Left kidney (tissue), 8 donors: ENCODE data around the gene RYR3. TPM values are rescaled to one million over a fixed set of nuclear protein-coding genes. Genes with fewer than 3 reads are reported as not detected.
A peak's percentile ranks its signal among the peaks of the same experiment; 100 is the strongest.

Source experiments
- DNase-seq: peaks from one replicate; pipeline ENCODE4 v3.0.0-alpha.2; 2013
- long read RNA-seq, 8 donors: transcript quantifications; one replicate each; lab custom pipeline, GENCODE V29; 2026
- polyA plus RNA-seq: library from polyadenylated mRNA; unstranded; fragments of 120-200 nt; gene quantifications from one replicate; pipeline ENCODE4 v1.2.1, GENCODE V29; 2013; ENCODE audit not compliant: insufficient read length

RYR3 gene
- polyA plus RNA-seq, result 16.9 TPM
- long read RNA-seq, donor 1, result 0 reads
- long read RNA-seq, donor 2, partial matches to known transcripts, result 5 of 5 reads
- long read RNA-seq, donor 2, other reads (novel, unspliced or antisense), result 0 of 5 reads
- long read RNA-seq, donor 3, result 0 reads
- long read RNA-seq, donor 4, result 0 reads
- long read RNA-seq, donor 5, result 0 reads
- long read RNA-seq, donor 6, result 0 reads
- long read RNA-seq, donor 7, partial matches to known transcripts, result 8 of 20 reads
- long read RNA-seq, donor 7, other reads (novel, unspliced or antisense), result 12 of 20 reads
- long read RNA-seq, donor 8, result 0 reads

- DNase-seq, result peak; percentile 49
These were observed at the start of gene RYR3 for GRCh38 chr15:33310481-33311311. Gene RYR3 (plus strand): TSS chr15:33310967. CDS start chr15:33311046, 79 bp downstream.

GRCh38 chr15:33262306-33262705 is 48.5 kb upstream of the RYR3 start:
- DNase-seq, result no peak

GRCh38 chr15:33277689-33278088 is 33.1 kb upstream of the RYR3 start:
- no peak for DNase-seq

DNA sequence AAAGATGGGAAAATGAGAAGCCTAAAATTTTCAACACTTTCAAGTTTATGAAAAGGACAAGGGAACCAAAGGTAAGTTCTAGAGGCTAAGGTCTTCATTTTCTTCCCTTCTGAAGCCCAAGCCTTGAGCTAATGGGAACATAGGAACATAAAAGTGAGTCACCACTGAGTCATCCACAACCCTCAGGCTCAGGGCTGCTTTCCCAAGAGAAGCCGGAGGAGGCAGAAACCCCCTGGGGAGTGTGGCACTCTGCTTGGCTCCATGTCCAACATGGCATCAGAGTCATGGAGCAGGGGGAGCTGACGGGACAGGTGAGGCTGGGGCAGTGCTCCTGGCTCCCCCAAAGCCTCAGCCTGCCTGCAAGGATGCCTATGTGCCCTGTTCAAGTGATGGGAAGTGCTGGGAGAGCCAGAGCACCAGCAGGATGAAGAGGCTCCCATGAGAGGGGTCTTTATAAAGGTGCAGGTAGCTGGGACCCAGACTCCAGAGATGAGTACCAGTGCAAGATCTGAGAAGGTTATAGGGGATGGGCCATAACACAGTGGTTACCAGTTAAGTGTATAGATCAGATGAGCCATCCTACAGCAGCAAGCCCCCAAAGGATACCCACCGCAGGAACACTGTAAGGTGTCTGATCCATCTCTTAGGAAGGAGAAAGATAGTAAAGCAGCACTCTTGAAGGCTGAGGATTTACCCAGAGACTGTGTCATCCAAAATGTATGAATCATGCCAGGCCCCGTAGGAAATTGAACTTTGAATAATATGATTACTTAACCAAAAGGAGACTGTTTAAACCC is 31.8 kb upstream of the RYR3 start:
- no peak for DNase-seq

- no peak for DNase-seq
These were observed 31.1 kb upstream of the RYR3 start for GRCh38 chr15:33279613-33280205.

DNA sequence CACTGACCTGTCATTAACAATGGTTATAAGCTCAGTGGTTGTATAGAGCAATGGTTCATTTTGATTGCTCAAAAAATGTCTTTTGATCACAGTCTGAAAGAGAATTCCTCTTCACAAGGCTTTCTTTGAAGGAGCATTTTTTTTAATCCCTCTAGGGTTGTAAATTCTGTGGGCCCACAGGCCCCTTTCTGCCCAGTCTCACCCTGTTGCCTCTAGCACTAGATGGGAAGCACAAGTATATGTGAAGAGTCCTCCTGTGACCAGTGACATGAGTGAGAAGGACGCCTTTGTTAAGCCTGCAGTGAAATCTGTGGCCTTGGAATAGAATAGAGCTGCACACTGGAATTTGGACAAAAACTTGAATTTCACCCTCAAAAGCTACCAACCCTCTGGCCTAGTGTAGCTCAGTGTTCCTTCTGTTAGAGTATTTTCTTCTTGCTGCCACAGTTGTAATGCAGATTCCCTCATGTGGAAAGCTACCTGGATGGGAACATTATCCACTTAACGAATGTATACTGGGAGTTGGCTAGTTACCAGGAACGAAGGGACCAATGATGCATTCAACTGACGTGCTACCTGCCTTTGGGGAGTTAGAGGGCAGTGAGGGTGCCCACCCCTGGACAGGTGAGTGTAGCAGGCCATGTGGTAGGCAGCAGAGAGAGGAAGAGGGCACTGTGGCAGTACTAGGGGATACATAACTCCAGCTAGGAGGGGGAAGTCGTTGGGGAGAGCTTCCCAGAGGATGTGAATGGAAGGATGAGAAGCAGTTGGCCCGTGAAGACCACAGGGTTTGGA is 28.3 kb upstream of the RYR3 start:
- no peak for DNase-seq

- no peak for DNase-seq
These were observed 27.2 kb upstream of the RYR3 start for GRCh38 chr15:33283576-33283975.

GRCh38 chr15:33284336-33284735 is 26.4 kb upstream of the RYR3 start:
- DNase-seq, result no peak

GRCh38 chr15:33292717-33293307 is 18.0 kb upstream of the RYR3 start:
- DNase-seq, result peak; percentile 69

- no peak for DNase-seq
These were observed 16.9 kb upstream of the RYR3 start for GRCh38 chr15:33293713-33294334.

DNA sequence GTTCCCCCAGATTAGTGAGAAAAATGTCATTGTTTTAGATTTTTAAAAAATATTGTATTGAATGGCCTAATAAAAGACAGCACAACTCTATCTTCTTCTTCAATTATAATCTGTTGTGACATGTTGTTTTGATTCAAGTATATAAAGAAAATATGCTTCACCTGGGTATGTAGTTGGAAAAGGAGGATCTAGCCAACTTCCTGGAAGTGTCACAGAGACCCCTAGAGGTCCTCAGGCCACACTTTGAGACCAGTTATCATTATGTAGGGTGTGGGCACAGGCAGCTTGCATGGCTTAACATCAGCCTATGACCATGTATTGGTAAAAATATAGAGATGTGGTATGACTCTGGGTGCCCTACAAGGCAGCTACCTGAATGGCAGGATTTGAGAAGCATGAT is 14.7 kb upstream of the RYR3 start:
- no peak for DNase-seq

GRCh38 chr15:33296856-33297255 is 13.9 kb upstream of the RYR3 start:
- no peak for DNase-seq

DNA sequence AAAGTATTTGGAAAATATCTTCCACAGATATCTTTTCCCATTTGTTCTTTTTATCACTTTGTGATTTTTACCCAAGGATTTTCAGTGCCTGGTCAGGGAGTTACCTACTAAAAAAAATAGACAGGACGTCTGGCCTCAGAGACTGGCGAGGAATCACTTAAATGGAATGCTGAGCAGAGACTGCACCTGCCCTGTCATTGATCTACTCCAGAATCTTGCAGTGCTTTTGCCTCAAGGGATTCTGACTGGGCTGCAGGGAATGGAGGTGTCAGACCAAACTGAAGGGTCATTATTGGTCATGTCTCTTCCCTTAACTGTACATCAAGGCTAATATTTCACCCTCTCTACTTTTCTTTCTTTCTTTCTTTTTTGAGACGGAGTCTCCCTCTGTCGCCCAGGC is 12.1 kb upstream of the RYR3 start:
- DNase-seq, result no peak

GRCh38 chr15:33304924-33305323 is 5.8 kb upstream of the RYR3 start:
- no peak for DNase-seq

DNA sequence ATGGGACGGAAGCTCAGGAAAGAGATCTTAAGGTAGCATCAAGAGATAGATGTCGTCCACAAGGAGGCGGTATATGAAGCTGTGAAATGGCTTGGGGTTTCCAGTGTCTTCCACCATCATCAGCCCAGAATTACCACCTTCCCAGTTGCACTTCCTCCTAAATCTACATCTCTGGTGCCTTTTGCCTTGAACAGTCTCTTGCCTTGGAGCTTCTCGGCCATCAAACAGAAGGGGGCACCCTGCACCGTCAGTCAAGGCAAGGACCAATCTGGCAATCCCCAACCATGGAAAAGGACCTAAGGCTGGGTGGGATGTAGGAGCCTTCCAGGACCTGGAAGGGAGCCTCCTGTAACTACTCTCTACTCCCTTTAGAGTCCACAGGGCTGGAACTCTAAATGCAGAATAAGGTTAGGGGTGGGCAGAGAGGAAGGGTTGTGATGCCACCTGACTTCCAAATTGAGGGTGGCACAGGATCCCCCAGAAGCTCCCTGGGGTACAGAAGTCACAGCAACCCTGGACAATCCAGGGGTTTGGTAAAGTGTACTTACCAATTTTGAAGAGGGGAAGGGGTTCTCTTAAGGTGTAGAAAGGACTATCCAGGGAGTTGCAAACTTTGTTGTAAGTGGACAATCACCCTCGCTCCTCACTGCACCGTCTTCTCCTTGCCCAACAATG is 1.0 kb upstream of the RYR3 start:
- peak; percentile 36 for DNase-seq

DNA sequence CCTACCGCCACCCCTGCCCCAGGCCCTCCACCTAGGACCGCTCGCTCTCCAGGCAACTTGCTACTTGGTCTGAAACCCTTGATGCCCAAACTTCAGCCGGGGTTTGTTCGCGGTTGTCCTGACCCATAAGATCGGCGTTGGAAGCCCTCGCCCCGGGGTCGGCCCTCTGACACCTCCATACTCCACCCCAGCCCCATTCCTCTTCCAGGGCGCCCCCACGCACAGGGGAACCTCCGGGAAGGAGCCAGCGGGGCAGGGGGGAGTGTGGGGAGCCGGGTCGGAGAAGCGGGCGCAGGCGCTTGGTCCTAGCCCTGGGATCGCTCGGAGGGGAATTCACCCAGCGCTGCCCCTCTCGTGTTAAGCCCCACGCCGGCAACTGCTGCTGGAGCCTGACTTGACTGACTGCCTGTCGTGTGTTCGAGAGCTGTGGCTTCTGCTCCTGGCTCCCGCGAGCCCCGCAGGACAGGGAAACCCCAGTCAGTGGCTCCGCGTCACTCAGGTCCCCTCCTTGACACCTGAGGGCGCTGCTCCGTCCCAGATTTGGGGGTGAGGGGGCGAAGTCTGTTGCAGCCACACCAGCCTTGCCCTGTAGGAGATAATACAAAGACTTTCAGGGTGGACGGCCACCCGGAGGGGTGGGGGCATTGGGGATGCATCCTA is 675 bp downstream of the RYR3 start:
- DNase-seq, result peak; percentile 10

DNA sequence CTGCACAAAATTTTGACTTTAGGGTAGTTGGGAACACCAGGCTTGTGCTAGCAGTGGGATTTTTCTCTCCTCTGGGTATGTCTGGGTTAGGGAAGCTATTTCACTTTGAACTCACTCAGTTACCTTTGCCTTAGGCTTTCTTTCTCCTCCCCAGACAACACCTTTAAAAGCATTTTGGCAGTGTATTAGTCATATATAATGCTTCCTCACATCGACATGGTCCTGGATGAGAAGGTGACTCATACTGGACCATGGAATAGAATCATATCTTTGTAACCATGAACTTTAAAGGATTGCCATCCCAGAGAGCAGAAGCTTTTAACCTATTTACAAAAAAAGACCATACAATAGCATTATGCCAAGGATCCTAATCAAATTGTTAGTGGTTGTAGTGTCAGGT is 2.7 kb downstream of the RYR3 start:
- no peak for DNase-seq

DNA sequence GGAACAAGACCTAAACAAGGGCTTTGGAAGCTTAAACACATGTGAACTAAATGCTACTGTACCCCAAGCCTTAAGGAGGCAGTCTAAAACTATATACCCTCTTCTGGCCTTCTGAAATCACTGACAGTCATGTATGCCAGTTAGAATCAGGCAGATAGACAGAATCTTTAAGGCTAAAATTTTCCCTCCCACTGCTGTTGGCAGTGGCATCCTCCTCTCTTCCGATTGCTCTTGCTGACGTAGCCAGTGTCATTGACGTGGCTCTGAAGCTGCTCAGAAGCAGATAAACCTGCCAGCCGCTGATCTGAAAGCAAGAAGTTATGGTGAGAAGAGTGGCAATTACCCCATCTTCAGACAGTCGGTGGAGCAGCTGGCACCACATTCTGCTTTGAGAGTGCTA is 3.3 kb downstream of the RYR3 start:
- no peak for DNase-seq

GRCh38 chr15:33315044-33315443 is 4.3 kb downstream of the RYR3 start:
- DNase-seq, result no peak
